ENCODE results near the gene CEP350.
"Not testable (repeated sequence)": the region's sequence is repeated elsewhere in the genome, so short reads cannot be mapped to it uniquely, and the experiment has no call there.

Gene CEP350

DNA sequence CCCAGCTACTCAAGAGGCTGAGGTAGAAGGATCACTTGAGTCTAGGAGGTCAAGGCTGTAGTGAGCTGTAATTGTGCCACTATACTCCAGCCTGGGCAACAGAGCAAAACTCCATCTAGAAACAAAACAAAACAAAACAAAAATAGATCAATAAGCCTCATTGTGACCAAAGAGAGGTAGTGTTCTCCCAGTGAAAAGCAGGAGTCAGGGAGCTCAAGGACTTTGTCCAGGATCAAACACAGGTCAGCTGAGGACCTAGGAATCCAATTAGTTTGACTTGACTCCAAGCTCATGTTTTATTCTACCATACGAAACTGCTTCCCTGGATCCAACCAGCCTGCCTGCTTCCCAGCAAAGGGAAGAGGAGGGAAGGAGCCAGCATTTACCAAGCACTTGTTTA is 178.6 kb downstream of the CEP350 start:
- no peak for DNase-seq

DNA sequence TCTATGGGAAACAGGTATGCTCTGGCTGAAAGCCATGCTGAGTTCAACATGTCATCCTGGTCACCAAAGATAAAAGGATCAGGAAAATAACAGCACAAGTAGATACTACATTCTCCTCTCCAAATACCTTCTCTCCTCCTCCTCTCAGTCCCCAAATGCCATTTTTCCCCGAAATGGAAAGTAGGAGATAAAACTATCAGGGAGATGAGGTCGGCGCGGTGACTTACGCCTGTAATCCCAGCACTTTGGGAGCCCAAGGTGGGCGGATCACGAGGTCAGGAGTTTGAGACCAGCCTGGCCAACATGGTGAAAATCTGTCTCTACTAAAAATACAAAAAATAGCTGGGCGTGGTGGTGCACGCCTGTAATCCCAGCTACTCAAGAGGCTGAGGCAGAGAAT is 179.1 kb downstream of the CEP350 start:
- not testable (repeated sequence) for DNase-seq

DNA sequence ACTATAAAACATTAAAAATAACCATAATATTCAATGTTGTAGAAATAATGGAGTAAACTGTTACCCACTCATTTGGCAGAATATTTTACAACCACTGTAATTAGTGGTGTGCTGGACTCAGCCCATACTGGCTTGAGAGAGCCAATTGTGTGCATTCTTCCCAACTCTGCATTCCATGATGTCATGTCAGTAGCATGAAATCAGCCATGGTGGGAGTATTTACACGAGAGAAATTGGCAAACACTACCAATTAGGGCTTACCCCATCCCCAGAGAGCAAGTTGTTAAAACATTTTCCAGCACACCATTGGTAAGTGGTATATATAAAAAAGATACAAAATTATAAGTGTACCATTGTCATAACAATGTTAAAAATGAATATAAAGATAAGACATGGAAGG is 180.9 kb downstream of the CEP350 start:
- DNase-seq, result no peak

DNA sequence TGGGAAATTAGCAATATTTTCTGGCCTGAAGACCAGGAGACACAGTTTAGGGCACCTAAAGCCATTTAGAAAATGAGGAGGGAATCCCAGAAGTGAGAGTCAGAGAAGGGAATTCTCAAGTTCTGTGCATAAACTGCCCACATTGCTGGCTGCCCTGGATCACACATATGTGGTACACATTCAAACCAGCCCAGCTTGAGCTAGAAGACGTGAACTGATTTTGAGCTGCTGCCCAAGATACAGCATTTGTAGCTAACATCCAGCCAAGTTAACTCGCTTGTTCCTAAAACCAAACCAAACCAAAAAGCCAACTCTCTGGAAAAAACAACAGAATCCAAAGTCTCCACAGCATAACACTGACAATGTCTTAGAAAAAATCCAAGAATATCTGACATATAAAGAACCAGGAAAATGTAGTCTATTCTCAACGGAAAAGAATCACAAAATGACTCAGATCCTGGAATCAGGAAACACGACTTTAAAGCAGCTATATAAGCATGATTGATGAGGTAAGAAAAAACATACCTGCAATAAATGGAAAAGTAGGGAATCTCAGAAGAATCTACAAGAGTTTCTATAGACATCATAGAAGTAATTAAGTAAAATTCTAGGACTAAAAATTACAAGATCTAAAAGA is 181.8 kb downstream of the CEP350 start:
- DNase-seq, result no peak

DNA sequence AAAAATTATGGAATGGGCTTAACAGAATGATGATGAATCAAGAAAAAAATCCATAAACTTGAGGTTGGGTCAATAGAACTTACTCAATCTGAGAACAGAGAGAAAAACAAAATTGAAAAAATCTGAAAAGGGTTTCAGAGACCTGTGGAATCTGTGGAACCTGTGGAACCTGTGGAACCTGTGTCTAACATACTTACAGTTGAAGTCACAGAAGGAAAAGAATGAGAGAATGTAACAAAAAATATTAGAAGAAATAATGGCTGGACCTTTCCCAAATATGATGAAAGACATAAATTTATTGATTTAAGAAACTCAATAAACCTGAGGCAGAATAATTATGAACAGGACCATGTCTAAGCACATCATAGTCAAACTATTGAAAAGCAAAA is 182.4 kb downstream of the CEP350 start:
- no peak for DNase-seq

DNA sequence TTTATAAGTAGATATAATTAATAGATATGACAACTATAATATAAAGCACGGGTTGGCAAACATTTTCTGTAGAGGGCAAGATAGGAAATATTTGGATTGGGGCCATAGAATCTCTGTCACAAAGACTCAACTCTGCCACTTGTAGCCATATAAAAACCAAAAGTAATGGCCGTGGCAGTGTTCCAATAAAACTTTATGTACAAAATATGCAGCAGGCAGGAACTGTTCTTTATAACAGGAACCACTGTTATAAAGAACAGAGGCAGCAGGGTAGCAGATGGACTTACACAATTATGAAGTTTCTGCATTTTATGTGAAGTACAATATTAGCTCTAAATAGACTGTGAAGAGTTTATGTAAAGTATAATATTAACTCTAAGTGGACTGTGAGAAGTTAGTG is 183.2 kb downstream of the CEP350 start:
- no peak for DNase-seq

DNA sequence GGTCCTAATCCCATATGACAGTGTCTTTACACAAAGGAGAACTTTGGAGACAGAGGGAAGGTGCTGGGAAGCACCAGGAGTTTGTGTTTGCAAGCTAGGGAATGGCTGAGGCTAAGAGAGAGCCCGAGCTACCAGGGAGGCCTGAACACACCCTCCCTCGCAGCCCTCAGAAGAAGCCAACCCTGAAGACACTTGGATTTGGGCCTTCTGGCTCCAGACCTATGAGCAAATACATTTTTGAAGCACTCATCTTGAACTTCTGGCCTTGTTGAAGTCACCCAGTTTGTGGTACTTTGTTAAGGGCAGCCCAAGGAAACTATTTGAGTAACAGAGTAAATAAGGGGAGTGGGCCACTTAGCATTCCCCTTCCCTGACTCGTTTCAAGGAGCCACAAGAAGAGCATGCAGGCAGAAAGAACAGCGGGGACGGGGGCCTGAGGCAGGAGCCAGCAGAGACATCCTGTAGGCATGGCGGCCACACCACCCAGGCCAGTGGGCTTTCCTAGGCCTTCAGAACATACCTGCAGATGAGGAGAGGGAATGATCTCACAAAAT is 186.8 kb downstream of the CEP350 start:
- no peak for DNase-seq

DNA sequence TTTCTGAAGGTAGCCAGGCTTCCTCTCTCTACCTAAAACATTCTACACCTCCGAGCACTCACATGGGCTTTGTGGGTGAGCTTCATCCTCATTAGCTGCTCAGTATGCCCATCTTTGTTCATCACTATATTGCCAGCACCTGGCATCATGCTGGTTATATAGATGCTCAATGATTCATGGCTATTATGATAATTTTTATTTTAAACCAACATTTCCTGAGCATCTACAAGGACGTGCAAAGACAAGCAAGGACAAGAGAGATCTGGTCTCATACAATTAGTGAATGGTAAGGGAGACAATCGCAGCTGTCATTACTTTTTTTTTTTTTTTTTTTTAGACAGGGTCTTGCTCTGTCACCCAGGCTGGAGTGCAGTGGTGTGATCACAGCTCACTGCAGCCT is 188.7 kb downstream of the CEP350 start:
- no peak for DNase-seq

DNA sequence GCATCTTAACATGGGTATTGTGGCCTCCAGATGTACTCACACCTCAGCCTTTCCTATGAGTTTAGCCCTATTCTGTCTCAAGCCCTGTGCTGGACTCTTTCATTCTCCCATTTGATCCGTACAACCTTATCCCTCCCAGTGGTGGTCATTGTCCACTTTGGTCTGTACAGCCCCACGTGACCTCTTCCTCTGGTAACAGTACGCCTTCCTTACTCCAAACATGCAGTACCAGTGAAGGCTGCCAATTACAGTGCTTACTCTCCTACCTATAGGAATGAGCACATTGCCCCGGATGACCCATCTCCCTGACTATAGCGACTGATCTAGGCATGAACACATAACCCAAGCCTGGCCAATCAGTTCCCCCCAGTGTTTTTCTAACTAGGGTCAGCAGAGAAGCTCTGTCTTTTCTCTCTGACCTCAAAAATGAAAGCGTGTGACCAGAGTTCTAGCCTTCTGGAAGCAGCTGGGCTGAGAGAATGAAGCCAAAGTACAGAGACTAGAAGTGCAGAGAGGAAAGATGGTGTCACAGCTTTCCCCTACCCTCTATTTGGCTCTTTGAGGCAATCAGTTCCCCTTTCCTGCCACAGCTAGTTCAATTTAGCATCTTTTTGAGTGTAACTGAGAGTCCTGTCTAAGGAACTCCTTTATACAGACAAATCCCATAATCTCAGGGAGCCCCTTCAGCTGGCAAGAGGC is 190.2 kb downstream of the CEP350 start:
- DNase-seq, result no peak

DNA sequence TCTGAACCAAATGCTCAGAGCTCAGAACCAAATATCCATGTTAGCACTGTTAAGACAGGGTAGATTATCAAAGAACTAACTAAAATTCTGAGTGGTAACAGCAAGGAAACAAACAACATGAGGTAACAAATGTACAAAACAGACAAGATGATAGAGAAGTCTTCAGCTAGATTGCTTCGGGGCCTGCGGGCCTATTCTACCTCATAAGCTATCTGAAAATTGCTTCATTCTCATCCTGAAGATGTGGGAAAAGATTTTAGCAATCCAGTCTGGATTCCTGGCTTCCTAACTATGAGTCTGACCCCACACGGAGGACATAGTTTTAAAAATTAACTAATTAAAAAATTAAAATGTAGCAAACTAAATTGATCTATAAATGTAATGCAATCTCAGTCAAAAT is 190.8 kb downstream of the CEP350 start:
- no peak for DNase-seq

DNA sequence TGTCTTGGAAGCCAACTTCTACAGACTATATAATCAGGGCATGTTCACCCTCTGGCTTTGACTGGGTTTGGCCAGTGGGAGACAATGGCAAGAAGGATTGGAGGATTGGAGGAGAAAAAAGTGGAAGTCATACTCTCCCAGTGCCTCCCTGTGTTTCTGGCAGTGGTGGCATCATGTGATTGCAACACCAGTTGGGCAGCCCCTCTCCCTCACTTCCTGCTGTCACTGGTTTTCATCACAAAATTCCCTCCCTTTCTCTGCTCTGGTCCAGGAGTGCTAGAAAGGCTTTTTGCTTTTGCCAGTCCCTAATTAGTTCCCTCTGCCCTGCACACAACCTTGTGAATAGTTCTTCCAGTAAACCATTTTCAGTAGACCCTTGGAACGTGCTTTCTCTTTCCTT is 196.4 kb downstream of the CEP350 start:
- no peak for DNase-seq

DNA sequence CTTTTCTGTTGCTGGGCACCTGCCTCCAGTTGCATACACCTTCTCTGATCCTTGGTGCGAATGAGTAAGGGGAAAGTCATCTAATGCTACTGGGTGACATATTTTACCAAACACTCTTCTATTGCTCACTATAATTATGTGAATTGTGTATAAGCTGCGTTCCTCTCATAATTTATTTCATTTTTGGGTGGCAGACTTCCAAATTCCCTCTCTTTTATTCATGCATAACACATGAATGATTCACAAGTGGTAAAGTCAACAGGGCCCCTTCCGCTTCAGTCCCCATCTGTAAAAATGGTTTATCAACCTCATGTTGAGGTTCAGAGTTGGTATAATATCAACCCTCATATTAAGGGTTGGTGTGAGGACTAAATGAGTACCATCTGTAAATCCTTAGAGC is 196.9 kb downstream of the CEP350 start:
- no peak for DNase-seq

DNA sequence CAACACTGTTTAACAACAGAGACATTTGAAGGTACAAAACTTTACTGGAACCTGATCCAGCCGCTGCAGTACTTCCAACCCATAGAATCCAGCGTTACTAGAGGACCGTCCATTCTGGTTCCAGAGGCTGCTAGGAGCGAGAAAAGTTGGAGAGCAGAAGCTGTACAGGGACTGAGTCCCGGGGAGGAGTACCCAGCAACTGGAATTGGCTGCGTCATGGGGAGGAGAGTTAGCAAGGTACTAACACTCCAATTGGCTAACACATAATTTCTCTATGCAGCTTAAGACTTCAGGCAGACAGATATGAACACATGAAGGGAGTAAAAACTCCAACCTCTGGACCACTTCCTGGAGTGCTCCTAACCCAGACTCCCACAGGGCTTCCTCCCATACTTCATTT is 198.0 kb downstream of the CEP350 start:
- DNase-seq, result no peak

DNA sequence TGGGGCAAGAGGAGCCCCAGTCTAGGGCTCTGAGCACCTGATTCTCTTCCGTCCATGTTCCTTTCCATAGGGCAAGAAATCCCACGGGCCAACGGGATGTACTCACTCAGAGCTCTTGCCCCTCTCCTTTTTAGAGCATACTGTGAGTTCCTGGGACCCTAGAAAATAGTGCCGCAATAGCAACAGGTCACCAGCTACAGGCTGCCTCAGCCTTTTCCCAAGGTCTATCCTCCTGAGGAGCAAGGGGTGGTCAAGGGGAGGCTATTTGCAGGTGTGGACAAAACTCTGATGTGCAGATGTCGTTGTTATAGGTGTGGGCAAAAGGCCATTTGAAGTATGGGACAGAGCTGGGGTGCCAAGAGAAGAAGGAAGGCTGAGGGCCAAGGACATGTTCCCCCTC is 198.4 kb downstream of the CEP350 start:
- DNase-seq, result no peak

DNA sequence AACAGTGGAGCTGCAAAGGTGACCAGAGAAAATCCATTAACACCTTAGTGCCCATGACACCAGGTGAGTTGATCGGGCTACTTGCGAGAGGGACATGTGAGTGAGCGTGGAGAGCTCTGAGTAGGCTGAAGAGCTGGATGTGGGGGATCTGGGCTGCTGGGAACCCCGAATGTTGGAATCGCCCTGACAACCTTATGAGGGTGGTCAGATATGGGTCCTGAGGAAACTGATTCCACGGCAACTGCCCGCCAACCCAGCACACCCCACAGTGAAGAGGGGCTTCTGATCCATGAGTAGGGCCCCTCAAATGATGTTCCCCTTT is 199.4 kb downstream of the CEP350 start:
- DNase-seq, result no peak

DNA sequence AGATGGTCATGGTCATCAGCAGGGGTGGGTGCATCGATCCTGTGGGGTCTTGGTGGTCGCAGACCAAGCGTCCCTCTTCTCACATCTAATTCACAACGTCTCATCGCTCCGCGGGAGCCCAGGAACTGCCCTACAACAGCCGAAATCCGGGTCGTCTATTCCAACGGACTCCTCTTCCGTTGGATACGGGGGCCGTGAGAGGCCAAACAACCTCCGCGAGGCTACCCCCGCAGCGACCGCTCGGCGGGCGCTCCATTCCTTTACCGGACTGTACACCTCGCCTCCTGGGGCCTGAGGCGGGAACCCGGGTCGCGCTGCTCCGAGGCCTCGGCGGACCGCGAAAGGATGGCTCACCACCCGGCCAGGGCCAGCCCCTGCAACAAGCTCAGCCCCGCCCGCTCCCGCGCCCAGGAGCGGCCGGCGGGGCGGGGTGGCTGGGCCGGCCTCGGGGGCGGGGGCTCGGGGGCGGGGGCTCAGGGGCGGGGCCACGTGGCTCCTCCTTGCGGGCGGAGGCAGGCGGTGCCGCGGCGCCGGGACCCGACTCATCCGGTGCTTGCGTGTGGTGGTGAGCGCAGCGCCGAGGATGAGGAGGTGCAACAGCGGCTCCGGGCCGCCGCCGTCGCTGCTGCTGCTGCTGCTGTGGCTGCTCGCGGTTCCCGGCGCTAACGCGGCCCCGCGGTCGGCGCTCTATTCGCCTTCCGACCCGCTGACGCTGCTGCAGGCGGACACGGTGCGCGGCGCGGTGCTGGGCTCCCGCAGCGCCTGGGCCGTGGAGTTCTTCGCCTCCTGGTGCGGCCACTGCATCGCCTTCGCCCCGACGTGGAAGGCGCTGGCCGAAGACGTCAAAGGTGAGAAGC is 199.9 kb downstream of the CEP350 start, which contains the start of gene QSOX1:
TSS of gene QSOX1 (plus strand) at position 545 of the 857 bp plus-strand sequence. CDS start at position 584, 39 bp downstream.
- DNase-seq, result peak; percentile 86

DNA sequence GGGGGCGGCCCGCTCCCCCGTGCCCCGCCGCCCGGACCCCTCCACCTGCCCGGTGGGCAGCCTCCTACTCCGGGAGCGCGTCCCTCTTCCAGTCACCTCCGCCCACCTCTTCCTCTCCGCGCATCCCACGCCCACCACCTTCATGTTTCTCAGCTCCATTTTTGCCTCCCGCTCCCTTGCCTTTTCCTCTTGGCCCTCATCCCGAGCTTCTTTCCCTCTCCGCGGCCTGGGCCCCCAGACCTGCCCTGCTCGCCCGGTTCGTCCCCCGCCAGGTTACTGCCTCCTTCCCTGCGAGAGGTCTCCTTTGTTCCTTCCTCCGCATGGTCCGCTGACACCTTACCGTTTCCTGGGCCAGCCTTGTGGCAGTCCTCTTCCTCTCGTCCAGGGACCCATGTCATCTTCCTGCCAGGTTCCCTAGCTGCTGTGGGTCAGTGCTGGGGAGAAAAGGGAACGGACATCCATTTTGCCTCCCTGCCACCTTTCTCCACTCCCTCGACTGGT is 200.6 kb downstream of the CEP350 start:
- peak; percentile 11 for DNase-seq

DNA sequence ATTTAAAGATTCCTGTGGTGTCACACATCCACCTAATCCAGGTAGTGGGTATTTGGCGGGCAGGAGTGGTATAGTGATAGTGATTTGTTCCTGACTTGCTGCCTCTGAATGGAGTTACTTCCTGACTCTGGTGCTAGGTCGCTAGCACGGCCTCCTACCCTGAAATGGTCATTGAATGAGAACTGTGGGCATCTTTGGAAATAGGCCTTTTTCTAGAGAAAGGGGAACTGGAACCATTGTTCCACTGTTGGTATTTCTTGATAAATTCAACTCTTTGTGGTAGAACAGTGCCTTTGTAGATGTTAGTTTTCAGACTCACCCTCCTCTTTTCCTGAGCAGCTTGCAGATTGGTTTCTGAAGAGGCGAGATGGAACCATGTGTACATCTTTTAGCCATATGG is 201.6 kb downstream of the CEP350 start:
- no peak for DNase-seq

DNA sequence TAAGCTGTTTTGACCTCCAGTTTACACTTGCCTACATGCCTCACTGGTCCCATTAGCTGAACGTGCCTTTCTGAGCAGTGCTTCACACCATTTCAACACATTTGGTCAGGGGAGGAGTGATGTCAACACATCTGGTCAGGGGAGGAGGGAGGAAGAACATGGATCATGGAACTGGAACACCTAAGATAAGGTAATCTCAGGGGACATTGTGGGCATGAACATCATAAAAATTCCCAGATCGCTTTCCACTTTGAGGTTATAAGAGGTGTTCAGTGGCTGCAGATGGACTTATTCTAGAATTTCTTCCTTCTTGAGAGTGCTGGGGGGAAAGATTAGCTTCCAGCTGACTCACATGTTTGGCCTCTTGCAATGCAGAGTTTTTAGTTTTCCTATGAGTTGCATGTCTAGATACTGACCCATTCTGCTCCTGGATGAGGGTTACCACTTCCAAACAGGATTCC is 202.1 kb downstream of the CEP350 start:
- DNase-seq, result no peak

DNA sequence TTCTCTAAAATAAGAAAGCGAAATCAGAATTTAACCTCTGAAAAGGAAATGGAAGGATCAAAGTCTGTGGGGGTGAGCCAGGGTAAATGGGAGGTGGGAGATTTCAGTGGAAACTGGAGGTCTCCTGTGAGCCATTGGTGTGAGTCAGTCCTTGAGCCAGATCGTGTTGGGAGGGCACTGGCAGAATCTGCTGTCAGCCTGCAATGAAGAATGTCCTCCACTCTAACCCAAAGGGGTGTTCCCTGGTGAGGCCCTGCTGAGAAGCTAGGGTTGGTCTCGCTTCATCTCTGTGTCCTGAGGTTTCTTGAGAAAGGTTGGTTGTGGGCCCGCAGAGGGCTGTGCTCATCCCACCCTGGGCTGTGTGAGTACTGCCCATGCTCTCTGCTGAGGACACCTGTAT is 202.5 kb downstream of the CEP350 start:
- DNase-seq, result no peak

DNA sequence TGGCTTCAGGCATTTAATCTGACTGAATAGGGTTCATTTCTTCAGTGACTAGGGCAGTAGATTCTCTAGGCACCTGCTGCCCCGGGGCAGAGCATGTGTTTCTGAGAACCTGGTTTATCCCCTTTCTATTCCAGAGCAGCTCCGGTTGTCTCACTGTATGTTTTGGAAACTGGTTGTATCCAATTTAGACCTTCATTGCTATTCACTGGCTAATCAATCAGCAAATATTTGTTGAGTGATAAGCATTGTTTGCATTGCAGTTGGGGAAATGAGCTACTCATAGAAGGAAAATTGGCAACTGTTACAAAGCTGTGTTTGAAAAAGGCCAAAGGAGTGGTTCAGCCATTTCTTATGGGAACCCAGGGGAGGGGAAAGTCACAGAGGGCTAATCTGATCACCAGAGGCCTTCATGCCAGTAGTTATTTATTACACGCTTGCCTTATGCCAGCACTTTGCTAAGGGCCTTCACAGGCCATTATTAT is 203.0 kb downstream of the CEP350 start:
- no peak for DNase-seq

DNA sequence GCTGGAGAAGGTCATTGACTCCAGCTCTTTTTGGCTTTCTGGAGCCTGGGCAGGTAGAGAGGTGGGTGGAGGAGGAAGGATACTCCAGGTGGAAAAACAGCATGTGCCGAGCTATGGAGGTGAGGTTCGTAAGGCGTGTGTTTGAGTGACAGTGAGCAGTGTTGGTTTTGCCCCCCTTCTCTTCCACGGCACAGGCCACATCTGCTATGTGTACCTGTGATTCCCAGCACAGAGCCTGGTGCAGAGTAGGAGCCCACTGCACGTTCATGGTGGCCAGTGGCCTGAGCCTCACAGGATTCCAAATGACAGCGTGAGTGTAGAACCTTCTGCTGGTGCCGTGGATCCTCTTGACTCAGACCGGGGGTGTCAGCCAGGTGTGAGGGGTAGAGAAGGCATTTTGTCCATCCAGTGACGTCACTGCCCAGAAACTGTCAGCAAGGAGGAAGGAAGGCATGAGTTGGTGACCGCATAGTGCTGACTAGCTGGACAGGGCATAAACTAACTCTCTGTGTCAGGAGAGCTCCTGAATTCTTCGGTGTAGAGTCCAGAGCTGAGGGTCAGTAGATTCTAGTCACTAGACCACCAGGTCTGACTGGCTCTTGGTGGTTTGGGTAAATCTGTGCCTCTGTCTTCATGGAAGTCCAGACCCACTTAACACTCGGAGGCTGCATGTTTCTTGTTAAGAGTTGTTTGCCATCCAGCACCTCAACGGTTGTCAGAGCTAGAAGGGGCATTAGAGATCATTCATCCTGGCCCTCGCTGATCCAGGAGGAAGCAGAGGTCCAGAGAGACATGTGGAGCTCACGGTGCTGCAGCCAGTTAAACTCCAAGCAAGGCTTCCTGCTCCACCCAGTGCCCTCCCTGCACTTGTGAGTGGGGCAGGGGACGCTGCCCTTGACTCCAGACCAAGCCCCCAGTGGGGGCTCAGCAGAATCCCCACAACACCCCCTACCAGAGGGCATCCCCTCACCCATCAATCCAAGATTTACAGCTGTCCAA is 203.8 kb downstream of the CEP350 start:
- DNase-seq, result no peak

Measured in T-helper 9 cell (primary cell).